NCI-H2196 treated with DMSO at 0.1 percent for 48 hours (cell line): ENCODE measurements around the gene PIP4K2B.

ENCODE experiments used
- DNase-seq: peaks from one replicate; lab custom pipeline; 2025; ENCODE audit not compliant: unreplicated experiment; lab: John Stamatoyannopoulos, UW

PIP4K2B gene

DNA sequence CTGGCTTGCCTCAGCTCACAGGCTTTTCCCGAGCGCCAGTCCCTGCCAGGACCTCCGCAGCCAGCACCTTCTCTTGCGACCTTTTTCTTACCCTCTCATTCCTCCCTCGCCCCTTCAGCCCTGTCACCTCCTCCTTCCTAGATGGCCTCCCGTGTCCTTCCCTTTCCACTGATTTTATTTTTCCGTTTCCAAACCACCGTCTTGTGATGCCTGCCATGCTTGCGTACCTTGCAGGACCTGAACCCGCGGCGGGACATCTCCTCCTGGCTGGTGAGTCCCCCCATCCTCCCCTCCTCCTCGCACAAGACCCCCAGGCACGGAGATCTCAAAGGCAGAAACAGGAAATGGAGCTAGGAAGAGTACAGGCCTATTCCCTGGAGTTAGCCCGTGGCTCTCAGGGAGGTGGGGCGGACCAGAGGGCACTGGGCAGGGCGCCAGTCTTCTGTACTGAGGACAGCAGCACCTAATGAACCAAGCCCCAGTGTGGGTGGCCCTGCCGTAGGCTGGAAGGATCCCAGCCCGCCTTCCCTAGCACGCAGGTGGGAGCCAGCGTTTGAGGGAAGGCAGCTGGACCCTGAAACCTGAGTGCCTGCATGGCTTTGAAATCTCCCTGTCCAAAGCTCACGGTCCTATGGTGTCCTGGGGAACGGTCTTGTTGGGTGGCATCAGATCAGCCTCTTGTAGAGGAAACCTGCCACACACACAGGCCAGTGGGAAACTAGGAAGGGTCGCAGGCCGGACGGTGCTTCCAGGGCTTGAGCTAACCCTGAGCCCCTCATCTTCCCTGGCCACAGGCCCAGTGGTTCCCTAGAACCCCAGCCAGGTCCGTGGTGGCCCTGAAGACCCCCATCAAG, 68.6 kb downstream of the PIP4K2B start:
- peak; percentile 55 for DNase-seq

GRCh38 chr17:38729886-38730525, 69.3 kb downstream of the PIP4K2B start, which contains the start of gene CISD3:
TSS of gene CISD3 (plus strand) at chr17:38730341. CDS start at chr17:38730359, 18 bp downstream.
- peak; percentile 33 for DNase-seq

DNA sequence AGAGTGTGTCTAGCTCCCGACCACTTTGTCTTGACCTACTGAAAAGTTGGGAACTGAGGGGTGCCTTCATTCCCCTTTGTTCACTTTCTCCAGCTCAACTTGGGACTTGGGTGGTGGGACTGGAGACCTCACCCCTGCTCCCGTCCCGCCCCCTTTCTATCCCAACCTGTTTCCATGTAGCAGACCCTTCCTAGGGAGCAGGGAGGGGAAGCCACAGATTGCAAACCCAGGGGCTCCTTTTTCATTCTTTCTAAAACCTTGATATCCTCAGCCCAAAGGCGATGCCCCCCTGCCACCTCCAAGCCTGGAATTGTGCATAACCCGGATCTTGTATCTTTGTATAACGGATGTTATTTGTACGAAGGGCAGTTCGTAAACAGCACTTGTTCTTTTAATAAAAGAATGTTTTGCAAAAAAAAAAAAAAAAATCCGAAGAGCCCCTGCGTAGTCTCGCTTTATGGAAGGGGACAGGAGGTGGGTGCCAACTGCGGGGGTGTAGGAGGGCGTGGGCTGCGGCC, 69.9 kb downstream of the PIP4K2B start:
- DNase-seq = no peak

- no peak for DNase-seq
Observed at GRCh38 chr17:38728290-38728831, 71.0 kb downstream of the PIP4K2B start.

DNA sequence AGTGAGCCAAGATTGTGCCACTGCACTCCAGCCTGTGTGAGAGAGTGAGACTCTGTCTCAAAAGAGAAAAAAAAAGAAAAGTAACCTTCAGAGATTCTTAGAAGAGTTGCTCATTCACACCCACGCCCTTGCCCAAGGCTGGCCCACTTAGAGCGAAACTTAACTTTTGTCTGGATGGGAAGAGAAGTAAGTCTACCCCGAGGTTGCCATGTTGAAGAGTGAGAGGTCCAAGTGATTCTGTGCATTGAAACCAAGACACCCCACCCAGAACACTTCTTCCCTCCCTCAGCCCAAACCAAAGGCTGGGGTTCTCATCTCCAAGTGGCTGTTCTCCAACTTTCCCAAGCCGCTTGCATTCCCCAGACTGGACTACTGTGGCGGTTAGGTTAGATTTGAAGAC, 71.6 kb downstream of the PIP4K2B start:
- no peak for DNase-seq

GRCh38 chr17:38726145-38726544, 73.2 kb downstream of the PIP4K2B start:
- peak; percentile 13 for DNase-seq

- DNase-seq = peak; percentile 23
Observed at GRCh38 chr17:38725066-38725465, 74.3 kb downstream of the PIP4K2B start.

GRCh38 chr17:38724337-38724988, 74.9 kb downstream of the PIP4K2B start:
- peak; percentile 54 for DNase-seq

- no peak for DNase-seq
Observed at GRCh38 chr17:38721802-38722201, 77.6 kb downstream of the PIP4K2B start.

- DNase-seq = no peak
Observed at GRCh38 chr17:38720941-38721340, 78.4 kb downstream of the PIP4K2B start.

GRCh38 chr17:38719943-38720641, 79.3 kb downstream of the PIP4K2B start:
- DNase-seq = no peak

DNA sequence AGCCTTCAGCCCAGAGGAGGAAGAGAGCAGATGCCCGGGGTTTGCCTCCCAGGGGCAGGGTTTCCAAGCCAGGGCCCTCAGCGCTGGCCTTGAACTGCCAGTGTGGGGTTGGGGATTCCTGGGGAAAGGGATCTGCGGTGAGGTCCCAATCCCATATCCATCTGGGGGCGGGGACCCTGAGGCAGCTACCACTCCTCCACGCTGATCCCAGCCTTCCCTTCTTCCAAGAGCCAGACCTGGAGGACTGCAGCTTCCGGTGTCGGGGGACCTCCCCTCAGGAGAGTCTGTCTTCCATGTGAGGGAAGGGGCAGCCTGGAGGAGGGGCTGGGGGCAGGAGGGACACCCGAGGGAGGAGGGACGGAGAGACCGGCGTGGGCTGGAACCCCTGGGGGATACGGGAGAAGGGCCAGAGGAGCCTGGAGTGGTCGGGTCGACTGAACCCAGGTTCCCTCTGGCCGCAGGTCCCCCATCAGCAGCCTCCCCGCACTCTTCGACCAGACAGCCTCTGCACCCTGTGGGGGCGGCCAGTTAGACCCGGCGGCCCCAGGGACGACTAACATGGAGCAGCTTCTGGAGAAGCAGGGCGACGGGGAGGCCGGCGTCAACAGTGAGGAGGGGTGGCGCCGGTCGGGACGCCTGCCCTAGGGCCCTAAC, 79.9 kb downstream of the PIP4K2B start:
- DNase-seq = no peak

GRCh38 chr17:38717139-38717745, 82.1 kb downstream of the PIP4K2B start:
- no peak for DNase-seq

GRCh38 chr17:38716368-38717005, 82.9 kb downstream of the PIP4K2B start:
- DNase-seq = no peak
